IgD-negative memory B cell (primary cell): Measurements from ENCODE around the gene HS3ST2. TPM values are rescaled to one million over a fixed set of nuclear protein-coding genes. Genes with fewer than 3 reads are reported as not detected.
"Not testable (repeated sequence)": the region's sequence is repeated elsewhere in the genome, so short reads cannot be mapped to it uniquely, and the experiment has no call there.

ENCODE experiments used
- H3K27ac Mint-ChIP-seq, 3 donors: one replicate each; pipeline ENCODE4 v1.8.0; 2020 to 2022; ENCODE audit warnings: mild to moderate bottlenecking in 3 of 3, mixed read lengths in 3 of 3, moderate library complexity in 1 of 3
- H3K27me3 Mint-ChIP-seq: one replicate; pipeline ENCODE4 v1.8.0; 2021; ENCODE audit warnings: mixed read lengths
- H3K36me3 Mint-ChIP-seq: one replicate; pipeline ENCODE4 v1.8.0; 2020; ENCODE audit warnings: mild to moderate bottlenecking, mixed read lengths
- H3K4me1 Mint-ChIP-seq, 3 donors: one replicate each; pipeline ENCODE4 v1.8.0; 2020 to 2022; ENCODE audit warnings: mixed read lengths in 3 of 3, mild to moderate bottlenecking in 1 of 3
- H3K4me3 Mint-ChIP-seq, 4 donors: one replicate each; pipeline ENCODE4 v1.8.0; 2020 to 2022; ENCODE audit warnings: mild to moderate bottlenecking in 4 of 4, mixed read lengths in 4 of 4, moderate library complexity in 3 of 4
- H3K9me3 Mint-ChIP-seq, 3 donors: one replicate each; pipeline ENCODE4 v1.8.0; 2020 to 2021; ENCODE audit warnings: mixed read lengths in 3 of 3, mild to moderate bottlenecking in 1 of 3
- polyA plus RNA-seq: library from polyadenylated mRNA; unstranded; fragments of 300-500 nt; fragmentation: Illumina TruSeq; gene quantifications from one replicate; pipeline ENCODE4 v1.2.3, GENCODE V29; 2021

HS3ST2 gene
- polyA plus RNA-seq, 1 donor from 2014 or later, result not detected

DNA sequence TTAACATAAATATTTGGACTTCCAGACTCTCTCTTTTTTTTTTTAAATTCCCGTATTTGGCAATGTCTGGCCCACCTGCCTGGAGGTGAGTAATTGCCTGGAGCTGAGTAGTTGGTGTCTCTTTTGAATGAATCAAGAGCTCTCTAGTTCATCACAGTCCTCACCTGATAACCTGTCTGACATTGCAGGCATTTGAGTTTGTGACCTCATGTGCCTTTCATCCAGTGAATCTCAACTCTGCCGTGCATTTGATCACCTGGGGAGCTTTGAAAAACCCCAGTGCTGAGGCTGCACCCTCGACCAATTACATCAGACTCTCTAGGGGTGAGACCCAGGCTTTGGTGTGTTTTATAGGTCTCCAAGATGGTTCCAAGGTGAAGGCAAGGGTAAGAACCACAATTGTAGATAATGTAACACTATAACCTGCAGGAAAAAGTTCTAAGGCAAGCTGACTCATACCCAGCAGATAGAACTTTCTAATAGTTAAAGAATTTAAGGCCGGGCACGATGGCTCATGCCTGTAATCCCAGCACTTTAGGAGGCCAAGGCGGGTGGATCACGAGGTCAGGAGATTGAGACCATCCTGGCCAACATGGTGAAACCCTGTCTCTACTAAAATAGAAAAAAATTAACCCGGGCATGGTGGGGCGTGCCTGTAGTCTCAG, 24.5 kb upstream of the HS3ST2 start:
- Mint-ChIP-seq H3K4me3 (no peak overlapping the region), H3K36me3 (no peaks in the 10 kb centered on the region), H3K4me1 (no peaks in the 10 kb centered on the region), H3K27ac (no peak overlapping the region), H3K27me3 (peaks cover 4% of the 10 kb centered on the region), H3K9me3 (peaks cover 0 to 12% (median 6%) of the 10 kb centered on the region in 3 donors)

DNA sequence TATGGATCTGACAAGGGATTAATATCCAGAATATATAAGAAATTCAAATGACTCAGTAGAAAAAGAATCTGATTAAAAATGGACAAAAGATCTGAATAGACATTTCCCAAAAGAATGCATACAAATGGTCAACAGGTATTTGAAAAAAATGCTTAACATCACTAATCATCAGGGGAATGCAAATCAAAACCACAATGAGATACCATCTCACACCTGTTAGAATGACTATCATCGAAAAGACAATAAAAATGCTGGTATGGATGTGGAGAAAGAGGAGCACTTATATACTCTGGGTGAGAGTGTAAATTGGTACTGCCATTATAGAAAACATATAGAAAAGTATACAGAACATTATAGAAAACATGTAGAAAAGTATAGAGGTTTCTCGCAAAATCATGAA, 16.4 kb upstream of the HS3ST2 start:
- peaks cover 0 to 5% (median 0%) of the 10 kb centered on the region in 3 donors for H3K4me1 Mint-ChIP-seq
- H3K4me3 Mint-ChIP-seq, result no peak overlapping the region
- H3K27ac Mint-ChIP-seq, result no peak overlapping the region
- H3K36me3 Mint-ChIP-seq, result no peaks in the 10 kb centered on the region
- peaks cover 13% of the 10 kb centered on the region for H3K27me3 Mint-ChIP-seq
- peaks cover 2 to 14% (median 10%) of the 10 kb centered on the region in 3 donors for H3K9me3 Mint-ChIP-seq

DNA sequence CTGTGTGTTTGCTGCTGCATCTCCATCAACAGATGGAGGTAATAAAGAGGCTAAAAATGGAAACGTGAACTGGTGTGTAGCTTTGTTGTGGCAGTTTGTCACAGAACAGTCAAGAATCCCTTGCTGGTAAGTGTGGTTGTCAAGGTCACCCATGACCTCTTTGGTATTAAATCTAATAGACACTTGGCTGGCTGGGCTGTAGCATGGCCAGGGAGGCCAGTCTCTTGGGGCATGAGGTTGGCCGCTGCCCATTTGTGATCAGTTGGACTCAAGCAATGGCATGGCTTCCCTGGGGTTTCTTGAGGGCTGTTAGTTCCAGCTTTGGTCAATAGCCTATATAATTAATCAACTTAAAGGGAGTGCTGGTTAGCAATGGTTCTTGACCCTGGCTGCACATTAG, 14.8 kb upstream of the HS3ST2 start:
- Mint-ChIP-seq H3K27me3 (peaks cover 18% of the 10 kb centered on the region), H3K36me3 (no peaks in the 10 kb centered on the region), H3K4me1 (peaks cover 0 to 5% (median 0%) of the 10 kb centered on the region in 3 donors), H3K27ac (peak overlapping the region in 1 of 3 donors; percentile 20), H3K4me3 (no peak overlapping the region), H3K9me3 (peaks cover 2 to 10% (median 7%) of the 10 kb centered on the region in 3 donors)

DNA sequence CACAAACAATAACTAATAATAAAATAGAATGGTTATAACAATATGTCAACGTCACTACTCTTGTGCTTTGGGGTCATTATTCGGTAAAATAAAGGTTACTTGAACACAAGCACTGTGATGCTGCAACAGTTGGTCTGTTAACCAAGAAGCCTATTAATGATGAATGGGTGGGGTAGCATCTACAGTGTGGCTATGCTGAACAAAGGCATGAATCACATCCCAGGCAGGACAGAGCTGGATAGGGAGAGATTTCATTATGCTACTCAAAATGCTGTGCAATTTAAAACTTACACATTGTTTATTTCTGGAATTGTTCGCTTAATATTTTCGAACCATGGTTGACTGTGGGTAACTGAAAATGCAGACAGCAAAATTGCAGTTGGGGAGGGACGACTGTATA, 9.1 kb upstream of the HS3ST2 start:
- no peaks in the 10 kb centered on the region for H3K36me3 Mint-ChIP-seq
- H3K27me3 Mint-ChIP-seq, result peaks cover 14% of the 10 kb centered on the region
- no peak overlapping the region for H3K27ac Mint-ChIP-seq
- H3K4me3 Mint-ChIP-seq, result no peak overlapping the region
- H3K9me3 Mint-ChIP-seq, result no peaks in the 10 kb centered on the region
- peaks cover 0 to 1% (median 0%) of the 10 kb centered on the region in 3 donors for H3K4me1 Mint-ChIP-seq

DNA sequence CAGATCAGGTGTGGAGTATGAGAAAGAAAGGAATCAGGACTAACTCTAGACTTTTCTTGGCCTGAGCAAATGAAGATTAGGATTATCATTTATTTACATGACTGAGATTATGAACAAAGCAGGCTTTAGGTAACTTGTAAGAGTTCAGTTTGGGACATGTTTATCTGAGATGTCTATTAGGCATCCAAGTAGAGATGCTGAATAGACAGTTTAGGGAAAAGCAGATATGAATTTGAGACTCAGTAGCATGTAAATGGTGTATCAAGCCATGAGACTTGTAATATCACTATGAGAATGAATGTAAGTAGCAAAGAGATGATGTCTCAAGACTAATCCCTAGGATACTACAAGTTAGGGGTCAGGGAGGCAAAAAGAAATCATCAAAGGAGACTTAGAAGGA, 8.6 kb upstream of the HS3ST2 start:
- peaks cover 17% of the 10 kb centered on the region for H3K27me3 Mint-ChIP-seq
- H3K4me3 Mint-ChIP-seq, result no peak overlapping the region
- no peaks in the 10 kb centered on the region for H3K36me3 Mint-ChIP-seq
- no peak overlapping the region for H3K27ac Mint-ChIP-seq
- peaks cover 0 to 3% (median 0%) of the 10 kb centered on the region in 3 donors for H3K4me1 Mint-ChIP-seq
- H3K9me3 Mint-ChIP-seq, result no peaks in the 10 kb centered on the region

DNA sequence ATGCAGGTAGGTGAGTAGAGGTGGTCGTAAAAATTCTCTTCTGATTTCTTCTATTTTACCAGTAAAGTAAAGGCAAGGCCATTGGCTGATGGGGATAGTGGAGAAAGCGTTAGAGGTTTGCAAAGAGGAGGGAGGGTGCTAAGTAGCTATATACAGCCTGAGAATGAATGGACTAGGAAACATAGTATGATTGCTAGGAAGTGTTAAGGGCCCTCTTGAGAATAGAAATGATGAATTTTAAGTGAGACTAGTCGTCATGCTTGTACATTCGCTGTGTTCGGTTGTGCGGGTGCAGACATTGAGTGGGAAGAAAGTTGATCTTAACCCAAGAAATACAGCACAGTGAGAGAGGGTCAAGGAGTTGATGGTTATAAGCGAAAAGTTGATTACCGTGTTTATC, 7.2 kb upstream of the HS3ST2 start:
- Mint-ChIP-seq H3K4me1 (peaks cover 0 to 3% (median under 1%) of the 10 kb centered on the region in 3 donors), H3K36me3 (no peaks in the 10 kb centered on the region), H3K4me3 (no peak overlapping the region), H3K9me3 (no peaks in the 10 kb centered on the region), H3K27ac (no peak overlapping the region), H3K27me3 (peaks cover 15% of the 10 kb centered on the region)

DNA sequence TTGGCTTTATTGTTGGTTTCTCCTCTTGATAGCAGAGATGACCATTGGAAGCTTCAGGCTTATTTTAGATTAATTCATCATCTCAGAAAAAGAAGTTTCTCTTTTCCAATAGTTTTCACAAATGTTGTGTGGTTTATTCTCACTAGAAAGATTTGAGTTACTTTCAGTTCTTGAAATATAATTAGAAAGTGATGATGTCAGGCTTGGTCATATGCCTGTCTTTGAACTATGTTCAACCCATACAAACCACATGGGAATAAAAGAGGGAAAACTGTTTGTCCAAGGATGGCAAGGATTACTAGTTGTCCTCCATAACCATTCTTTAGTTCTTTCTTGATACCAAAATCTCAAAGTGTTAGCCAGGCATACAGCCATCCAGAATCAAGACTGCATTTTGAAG, 3.7 kb upstream of the HS3ST2 start:
- H3K4me3 Mint-ChIP-seq, result no peak overlapping the region
- peaks cover 0 to 2% (median 0%) of the 10 kb centered on the region in 3 donors for H3K9me3 Mint-ChIP-seq
- H3K36me3 Mint-ChIP-seq, result no peaks in the 10 kb centered on the region
- H3K27ac Mint-ChIP-seq, result no peak overlapping the region
- H3K4me1 Mint-ChIP-seq, result peaks cover 2 to 5% (median 4%) of the 10 kb centered on the region in 3 donors
- H3K27me3 Mint-ChIP-seq, result peaks cover 24% of the 10 kb centered on the region

DNA sequence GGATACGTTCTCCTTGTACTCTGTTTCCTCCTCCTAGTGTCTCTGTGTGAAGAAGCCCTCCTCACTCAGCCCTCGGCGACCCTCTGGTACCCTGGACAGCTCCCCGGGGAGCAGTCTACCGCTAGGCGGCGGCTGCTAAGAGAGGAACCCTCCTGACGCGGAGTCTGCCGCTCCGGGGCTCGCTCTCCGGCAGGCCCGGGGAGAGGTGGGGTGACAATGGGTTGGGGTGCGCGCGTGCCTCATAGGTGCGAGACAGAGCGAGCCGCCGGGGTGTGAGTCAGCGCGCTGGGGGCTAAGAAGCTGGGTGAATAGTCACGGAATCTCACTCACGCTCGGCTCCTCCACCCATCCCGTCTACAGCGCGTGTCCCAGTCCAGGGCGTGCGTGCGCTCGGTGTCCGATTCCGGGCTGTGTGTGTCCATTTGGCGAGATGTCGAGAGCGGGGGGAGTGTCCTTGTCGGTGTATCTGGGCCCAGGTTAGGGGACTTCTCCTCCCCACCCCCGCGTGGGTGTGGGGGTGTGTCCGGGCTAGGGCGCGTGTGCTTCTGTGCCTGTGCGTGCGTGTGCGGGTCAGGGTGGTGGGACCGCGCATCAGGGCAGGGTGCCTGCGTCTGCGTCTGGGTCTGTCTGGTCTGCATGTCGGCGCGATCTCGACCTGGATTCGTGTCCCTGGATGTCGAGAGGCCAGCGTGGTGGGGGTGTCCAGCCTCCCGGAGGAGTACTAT, 577 bp upstream of the HS3ST2 start:
- H3K4me3 Mint-ChIP-seq, result peak overlapping the region in 2 of 4 donors; percentile 46 to 79
- H3K4me1 Mint-ChIP-seq, result peaks cover 2 to 5% (median 4%) of the 10 kb centered on the region in 3 donors
- H3K27me3 Mint-ChIP-seq, result peaks cover 35% of the 10 kb centered on the region
- no peaks in the 10 kb centered on the region for H3K36me3 Mint-ChIP-seq
- no peak overlapping the region for H3K27ac Mint-ChIP-seq
- H3K9me3 Mint-ChIP-seq, result peaks cover 0 to 2% (median 0%) of the 10 kb centered on the region in 3 donors

DNA sequence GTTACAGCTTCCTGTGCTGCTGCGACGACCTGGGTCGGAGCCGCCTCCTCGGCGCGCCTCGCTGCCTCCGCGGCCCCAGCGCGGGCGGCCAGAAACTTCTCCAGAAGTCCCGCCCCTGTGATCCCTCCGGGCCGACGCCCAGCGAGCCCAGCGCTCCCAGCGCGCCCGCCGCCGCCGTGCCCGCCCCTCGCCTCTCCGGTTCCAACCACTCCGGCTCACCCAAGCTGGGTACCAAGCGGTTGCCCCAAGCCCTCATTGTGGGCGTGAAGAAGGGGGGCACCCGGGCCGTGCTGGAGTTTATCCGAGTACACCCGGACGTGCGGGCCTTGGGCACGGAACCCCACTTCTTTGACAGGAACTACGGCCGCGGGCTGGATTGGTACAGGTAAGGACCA, 746 bp downstream of the HS3ST2 start:
- peaks cover 31% of the 10 kb centered on the region for H3K27me3 Mint-ChIP-seq
- H3K9me3 Mint-ChIP-seq, result peaks cover 0 to 4% (median 0%) of the 10 kb centered on the region in 3 donors
- no peak overlapping the region for H3K27ac Mint-ChIP-seq
- no peak overlapping the region for H3K4me3 Mint-ChIP-seq
- H3K4me1 Mint-ChIP-seq, result peaks cover 2 to 4% (median 4%) of the 10 kb centered on the region in 3 donors
- no peaks in the 10 kb centered on the region for H3K36me3 Mint-ChIP-seq

DNA sequence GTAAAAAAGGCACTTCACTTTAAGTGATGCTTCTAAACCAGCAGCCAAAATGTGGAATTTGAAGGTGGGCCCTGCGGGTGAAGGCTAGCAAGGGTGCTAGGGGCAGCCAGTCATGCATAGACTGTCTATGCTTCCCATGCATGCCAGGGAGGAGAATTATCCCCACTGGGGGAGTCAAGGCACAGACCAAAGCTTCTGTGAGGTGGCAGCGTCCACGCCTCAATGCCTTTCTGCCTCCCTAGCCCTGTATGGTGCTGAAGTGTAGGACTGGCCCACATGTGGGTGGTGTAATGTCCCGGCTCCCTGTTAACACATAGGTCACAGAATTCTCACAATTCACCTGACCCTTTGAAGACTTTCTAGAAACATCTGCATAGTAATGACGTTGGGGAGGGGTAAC, 1.9 kb downstream of the HS3ST2 start:
- Mint-ChIP-seq H3K36me3 (no peaks in the 10 kb centered on the region), H3K27me3 (peaks cover 28% of the 10 kb centered on the region), H3K4me3 (no peak overlapping the region), H3K4me1 (peaks cover 2 to 4% (median 2%) of the 10 kb centered on the region in 3 donors), H3K9me3 (peaks cover 0 to 4% (median 0%) of the 10 kb centered on the region in 3 donors), H3K27ac (no peak overlapping the region)

DNA sequence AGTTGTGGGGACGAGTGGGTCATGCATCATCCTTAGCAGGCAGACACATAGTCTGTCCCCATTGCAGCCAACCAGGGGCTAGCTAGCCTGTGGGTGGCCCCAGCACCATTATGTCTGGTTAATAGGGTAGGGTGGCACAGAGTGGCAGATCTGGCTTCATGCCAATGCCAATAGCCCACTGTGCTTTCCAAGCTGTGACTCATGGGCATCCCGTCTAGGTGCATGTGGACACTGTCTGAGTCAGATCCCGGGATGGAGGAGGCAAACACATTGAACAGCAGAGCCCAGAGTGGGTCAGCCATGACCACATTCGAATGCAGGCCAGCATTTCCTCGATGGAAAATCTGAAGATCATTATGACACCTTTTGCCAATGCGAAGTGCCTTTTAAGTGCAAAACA, 2.5 kb downstream of the HS3ST2 start:
- H3K9me3 Mint-ChIP-seq, result peaks cover 0 to 4% (median 0%) of the 10 kb centered on the region in 3 donors
- H3K4me1 Mint-ChIP-seq, result peaks cover 2 to 4% (median 2%) of the 10 kb centered on the region in 3 donors
- no peaks in the 10 kb centered on the region for H3K36me3 Mint-ChIP-seq
- H3K27me3 Mint-ChIP-seq, result peaks cover 28% of the 10 kb centered on the region
- no peak overlapping the region for H3K27ac Mint-ChIP-seq
- H3K4me3 Mint-ChIP-seq, result no peak overlapping the region

DNA sequence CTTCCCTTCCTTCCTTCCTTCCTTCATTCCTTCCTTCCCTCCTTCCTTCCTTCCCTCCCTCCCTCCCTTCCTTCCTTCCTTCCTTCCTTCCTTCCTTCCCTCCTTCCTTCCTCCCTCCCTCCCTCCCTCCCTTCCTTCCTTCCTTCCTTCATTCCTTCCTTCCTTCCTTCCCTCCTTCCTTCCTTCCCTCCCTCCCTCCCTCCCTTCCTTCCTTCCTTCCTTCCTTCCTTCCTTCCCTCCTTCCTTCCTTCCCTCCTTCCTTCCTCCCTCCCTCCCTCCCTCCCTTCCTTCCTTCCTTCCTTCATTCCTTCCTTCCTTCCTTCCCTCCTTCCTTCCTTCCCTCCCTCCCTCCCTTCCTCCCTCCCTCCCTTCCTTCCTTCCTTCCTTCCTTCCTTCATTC, 4.8 kb downstream of the HS3ST2 start:
- H3K9me3 Mint-ChIP-seq, H3K4me1 Mint-ChIP-seq, H3K27ac Mint-ChIP-seq, H3K36me3 Mint-ChIP-seq, H3K4me3 Mint-ChIP-seq: not testable (repeated sequence)
- peaks cover 17% of the 10 kb centered on the region for H3K27me3 Mint-ChIP-seq

DNA sequence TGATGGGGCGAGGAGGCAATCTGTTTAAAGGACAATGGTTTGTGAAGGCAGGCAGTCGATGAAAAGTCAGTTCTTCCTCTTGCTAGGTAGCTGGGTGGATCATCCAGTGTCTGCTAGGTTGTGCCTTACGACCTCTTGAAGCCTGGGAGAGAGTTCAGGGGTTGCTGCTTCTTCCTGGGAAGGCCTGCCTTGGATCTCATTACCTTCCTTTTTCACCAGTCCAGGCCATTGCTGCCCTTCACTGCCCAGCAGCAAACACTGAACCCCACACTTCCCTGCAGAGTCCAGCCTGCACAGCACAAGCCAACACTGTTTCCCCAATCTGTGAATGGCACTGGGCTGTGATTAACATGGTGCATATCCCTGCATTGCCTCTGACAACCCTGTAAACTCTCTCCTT, 24.7 kb downstream of the HS3ST2 start:
- Mint-ChIP-seq H3K4me1 (peaks cover 0 to 1% (median 0%) of the 10 kb centered on the region in 3 donors), H3K9me3 (no peaks in the 10 kb centered on the region), H3K36me3 (no peaks in the 10 kb centered on the region), H3K27me3 (peaks cover 3% of the 10 kb centered on the region), H3K27ac (no peak overlapping the region), H3K4me3 (no peak overlapping the region)

DNA sequence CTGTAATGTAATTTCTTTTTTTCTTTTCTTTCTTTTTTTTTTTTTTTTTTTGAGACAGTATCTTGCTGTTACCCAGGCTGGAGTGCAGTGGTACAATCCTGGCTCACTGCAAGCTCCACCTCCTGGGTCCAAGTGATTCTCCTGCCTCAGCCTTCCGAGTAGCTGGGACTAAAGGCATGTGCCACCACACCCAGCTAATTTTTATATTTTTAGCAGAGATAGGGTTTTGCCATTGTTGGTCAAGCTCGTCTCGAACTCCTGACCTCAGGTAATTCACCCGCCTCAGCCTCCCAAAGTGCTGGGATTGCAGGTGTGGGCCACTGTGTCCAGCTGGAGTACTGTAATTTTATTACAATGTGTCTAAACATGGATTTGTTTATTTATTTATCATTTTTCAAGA, 28.1 kb downstream of the HS3ST2 start:
- not testable (repeated sequence) for H3K27me3 Mint-ChIP-seq, H3K4me1 Mint-ChIP-seq, H3K36me3 Mint-ChIP-seq, H3K4me3 Mint-ChIP-seq, H3K9me3 Mint-ChIP-seq, H3K27ac Mint-ChIP-seq

DNA sequence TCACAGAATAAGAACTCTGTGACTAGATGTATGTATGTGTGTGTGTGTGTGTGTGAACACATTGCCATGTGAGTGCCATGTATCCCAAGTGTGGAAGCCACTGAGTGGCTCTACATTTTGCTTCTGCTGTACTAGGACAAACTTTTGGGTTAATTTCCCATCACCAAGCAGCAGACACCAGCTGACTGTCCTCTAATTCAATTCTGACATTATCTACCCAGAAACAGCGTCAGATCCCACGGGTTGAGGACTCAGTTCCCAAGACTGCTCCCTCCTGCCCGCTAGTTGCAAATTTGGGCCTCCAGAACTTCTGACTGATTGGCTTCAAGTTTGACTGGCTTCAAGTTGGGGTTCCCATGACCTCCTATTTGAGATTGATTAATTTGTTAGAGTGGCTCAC, 29.2 kb downstream of the HS3ST2 start:
- no peak overlapping the region for H3K4me3 Mint-ChIP-seq

DNA sequence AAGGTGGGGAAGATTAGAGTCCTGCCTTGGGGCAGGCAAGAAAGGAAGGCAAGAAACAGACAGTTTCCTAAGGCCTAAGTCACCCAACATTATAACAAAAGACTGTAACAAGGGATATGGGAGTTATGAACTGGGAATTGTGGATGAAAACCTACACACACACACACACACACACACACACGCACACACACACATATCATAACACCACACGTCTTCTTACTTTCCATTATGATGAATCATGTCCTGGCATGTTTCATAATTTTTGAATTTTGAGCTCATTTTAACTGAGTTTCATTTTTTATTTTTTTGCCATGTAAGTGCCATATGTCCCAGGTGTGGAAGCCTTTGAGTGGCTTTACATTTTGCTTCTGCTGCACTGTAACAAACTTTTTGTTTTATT, 29.9 kb downstream of the HS3ST2 start:
- Mint-ChIP-seq H3K27me3 (peaks cover 13% of the 10 kb centered on the region), H3K4me3 (no peak overlapping the region), H3K36me3 (peaks cover 2% of the 10 kb centered on the region), H3K27ac (no peak overlapping the region), H3K4me1 (peaks cover 0 to 5% (median 0%) of the 10 kb centered on the region in 3 donors), H3K9me3 (peaks cover 0 to 2% (median 0%) of the 10 kb centered on the region in 3 donors)

More for the DNA sequence above, 29.2 kb downstream of the HS3ST2 start:
- peaks cover 0 to 2% (median 0%) of the 10 kb centered on the region in 3 donors for H3K9me3 Mint-ChIP-seq
- peaks cover 12% of the 10 kb centered on the region for H3K27me3 Mint-ChIP-seq
- no peak overlapping the region for H3K27ac Mint-ChIP-seq
- peaks cover 2% of the 10 kb centered on the region for H3K36me3 Mint-ChIP-seq
- peaks cover 0 to 5% (median 0%) of the 10 kb centered on the region in 3 donors for H3K4me1 Mint-ChIP-seq
